Astrocyte of the cerebellum (primary cell): ENCODE data around the gene TMEM244.

Experiments
- DNase-seq: peaks from one replicate; pipeline ENCODE4 v3.0.0-alpha.2; 2011; ENCODE audit warnings: low read depth
- H3K4me3 ChIP-seq: 2 replicates; pipeline ENCODE4 v1.5.1; 2011; ENCODE audit warnings: mild to moderate bottlenecking, low read depth, low read length, moderate library complexity
- CTCF ChIP-seq: IDR thresholded peaks from 2 replicates; pipeline ENCODE4 v1.5.1; 2012; ENCODE audit warnings: low read length, low read depth, moderate library complexity, mild to moderate bottlenecking; ENCODE audit errors: missing control alignments
- in situ Hi-C: cut with HindIII; loops from 2 replicates; pipeline ENCODE4 v1.10.0; 2017; ENCODE audit warnings: low sequenced_read_pairs

The TMEM244 gene

GRCh38 chr6:129901910-129902309 is 40.8 kb upstream of the TMEM244 start:
- H3K4me3 ChIP-seq, result no peak overlapping the region
- DNase-seq, result no peak
- no peak for TF ChIP-seq CTCF
- in situ Hi-C loops, result no loop called here

- in situ Hi-C loops, result no loop called here
- no peak for TF ChIP-seq CTCF
- H3K4me3 ChIP-seq, result no peak overlapping the region
- DNase-seq, result no peak
Measured at GRCh38 chr6:129895692-129896091, 34.6 kb upstream of the TMEM244 start.

GRCh38 chr6:129894921-129895320 is 33.8 kb upstream of the TMEM244 start:
- DNase-seq, result no peak
- H3K4me3 ChIP-seq, result no peak overlapping the region
- in situ Hi-C loops, result no loop called here
- no peak for TF ChIP-seq CTCF

- no peak for DNase-seq
- no peak overlapping the region for H3K4me3 ChIP-seq
- TF ChIP-seq CTCF, result no peak
- in situ Hi-C loops, result no loop called here
Measured at GRCh38 chr6:129893640-129894039, 32.5 kb upstream of the TMEM244 start.

GRCh38 chr6:129890701-129891100 is 29.6 kb upstream of the TMEM244 start:
- H3K4me3 ChIP-seq, result no peak overlapping the region
- in situ Hi-C loops, result no loop called here
- TF ChIP-seq CTCF, result no peak
- no peak for DNase-seq

- no peak overlapping the region for H3K4me3 ChIP-seq
- in situ Hi-C loops, result no loop called here
- TF ChIP-seq CTCF, result no peak
- DNase-seq, result peak; percentile 4
Measured at GRCh38 chr6:129890164-129890563, 29.0 kb upstream of the TMEM244 start.

GRCh38 chr6:129889580-129889979 is 28.5 kb upstream of the TMEM244 start:
- TF ChIP-seq CTCF, result no peak
- in situ Hi-C loops, result no loop called here
- peak; percentile 78 for DNase-seq
- no peak overlapping the region for H3K4me3 ChIP-seq
